H7 (cell line): ENCODE results near the gene COBL. TPM values are rescaled to one million over a fixed set of nuclear protein-coding genes. Genes with fewer than 3 reads are reported as not detected.
"Not testable (repeated sequence)": the region's sequence is repeated elsewhere in the genome, so short reads cannot be mapped to it uniquely, and the experiment has no call there.

Source experiments
- DNase-seq: peaks from one replicate; pipeline ENCODE4 v3.0.0; 2012
- H3K27me3 ChIP-seq: 2 replicates; pipeline ENCODE4 v1.6.0; 2011; ENCODE audit warnings: mild to moderate bottlenecking, low read length; ENCODE audit not compliant: control insufficient read depth, insufficient read depth
- H3K36me3 ChIP-seq: replicated peaks from 2 replicates; pipeline ENCODE4 v1.5.1; 2011; ENCODE audit warnings: low read length; ENCODE audit not compliant: control insufficient read depth, insufficient read depth
- H3K4me3 ChIP-seq: 2 replicates; pipeline ENCODE4 v1.5.1; 2011; ENCODE audit warnings: low read depth, mild to moderate bottlenecking, control low read depth, low read length, moderate library complexity; ENCODE audit not compliant: insufficient read depth
- total RNA-seq: library from RNA; depleted of rRNA; stranded (reverse); fragments of >200 nt; shearing (Covaris generic); gene quantifications from 2 replicates; pipeline ENCODE4 v1.2.3, GENCODE V29; 2014

COBL gene
- total RNA-seq, 1 experiment from 2014 or later = 4.6 TPM

GRCh38 chr7:51226063-51226755 is 90.4 kb downstream of the COBL start:
- Histone ChIP-seq H3K36me3 (no peaks in the 10 kb centered on the region), H3K27me3 (no peaks in the 10 kb centered on the region), H3K4me3 (no peak overlapping the region)
- no peak for DNase-seq

GRCh38 chr7:51224811-51225595 is 91.6 kb downstream of the COBL start:
- DNase-seq = peak; percentile 83
- no peak overlapping the region for H3K4me3 ChIP-seq

DNA sequence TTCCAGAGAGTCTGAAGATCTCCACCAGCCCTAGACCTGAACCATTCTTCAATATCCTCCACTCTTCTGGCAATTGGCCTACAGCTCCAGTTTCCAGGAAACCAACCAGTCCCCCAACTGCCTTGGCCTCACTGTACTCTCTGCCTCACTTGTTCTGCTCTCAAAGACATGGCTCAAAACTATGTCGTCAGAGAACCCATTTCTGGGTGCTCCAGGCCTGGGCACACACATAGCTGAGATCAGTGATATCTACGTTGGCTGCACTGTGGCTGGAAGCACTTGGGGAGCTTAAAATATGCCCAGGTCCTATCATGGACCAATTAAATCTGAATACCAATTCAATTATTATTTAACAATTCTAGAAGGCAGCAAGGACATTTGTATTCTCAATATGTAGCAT is 93.1 kb downstream of the COBL start:
- no peak for DNase-seq
- Histone ChIP-seq H3K27me3 (no peaks in the 10 kb centered on the region), H3K4me3 (no peak overlapping the region), H3K36me3 (no peaks in the 10 kb centered on the region)

More at GRCh38 chr7:51224811-51225595, 91.6 kb downstream of the COBL start:
- Histone ChIP-seq H3K27me3 (no peaks in the 10 kb centered on the region), H3K36me3 (no peaks in the 10 kb centered on the region)

- no peaks in the 10 kb centered on the region for H3K27me3 ChIP-seq
- no peak overlapping the region for H3K4me3 ChIP-seq
- H3K36me3 ChIP-seq = no peaks in the 10 kb centered on the region
- DNase-seq = no peak
Observed at GRCh38 chr7:51222916-51223315, 93.7 kb downstream of the COBL start.

DNA sequence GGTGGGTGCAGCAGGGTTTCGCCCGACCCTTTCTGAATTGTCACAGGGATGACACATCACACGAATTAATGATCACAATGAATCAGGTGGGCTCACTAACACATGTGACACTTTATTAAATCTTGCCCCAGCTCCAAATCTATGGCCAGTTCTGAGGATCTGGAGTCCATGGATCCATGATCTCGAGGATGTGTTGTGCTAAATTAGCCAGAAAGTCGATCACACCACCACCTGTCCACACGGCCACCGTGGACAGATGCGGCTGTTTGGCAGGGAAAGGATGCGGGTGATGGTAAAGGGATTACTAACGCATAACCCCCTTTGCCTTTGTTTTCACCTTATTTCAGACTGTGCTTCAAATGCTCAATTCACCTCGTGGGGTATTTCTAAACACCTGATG is 96.4 kb downstream of the COBL start:
- no peak for DNase-seq

DNA sequence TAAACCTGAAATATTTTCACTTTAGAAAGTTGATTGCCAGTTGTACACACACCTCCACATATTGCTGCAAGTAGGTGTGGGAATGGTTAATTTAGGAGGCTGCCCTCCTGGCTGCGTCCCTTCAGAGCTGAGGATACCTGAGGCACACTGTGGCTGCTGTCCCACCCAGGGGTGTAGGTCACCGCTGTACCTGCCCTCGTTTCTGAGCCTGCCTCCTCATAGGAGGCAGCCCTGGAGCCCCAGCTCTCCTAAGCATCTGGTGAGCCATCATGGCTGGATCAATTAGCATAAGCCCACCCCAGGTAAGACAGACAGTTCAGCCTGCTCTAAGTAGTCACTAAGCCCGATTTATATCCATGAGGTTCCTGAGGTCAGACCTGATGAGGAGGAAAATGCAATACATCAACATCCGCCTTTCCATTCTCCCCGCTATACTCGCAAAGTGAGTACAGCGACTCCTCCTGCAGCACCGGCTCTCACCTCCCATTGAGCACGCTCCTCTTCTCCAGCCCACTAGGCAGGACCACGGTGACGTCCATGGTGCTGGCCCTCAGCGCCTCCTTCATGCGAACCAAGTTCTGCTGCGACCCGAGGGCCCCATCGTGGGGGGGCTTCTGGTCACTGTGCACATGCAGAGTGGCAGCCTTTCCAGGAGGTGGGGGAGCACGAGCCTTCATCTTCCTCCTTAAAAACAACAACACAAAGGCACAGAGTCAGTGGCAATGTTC is 97.2 kb downstream of the COBL start:
- H3K36me3 ChIP-seq = no peaks in the 10 kb centered on the region; the same call in 1 of the 2 replicates
- no peak for DNase-seq
- H3K4me3 ChIP-seq = no peak overlapping the region
- H3K27me3 ChIP-seq = no peaks in the 10 kb centered on the region

More for the DNA sequence above, 96.4 kb downstream of the COBL start:
- Histone ChIP-seq H3K27me3 (no peaks in the 10 kb centered on the region), H3K36me3 (no peaks in the 10 kb centered on the region; the same call in 1 of the 2 replicates), H3K4me3 (no peak overlapping the region)

DNA sequence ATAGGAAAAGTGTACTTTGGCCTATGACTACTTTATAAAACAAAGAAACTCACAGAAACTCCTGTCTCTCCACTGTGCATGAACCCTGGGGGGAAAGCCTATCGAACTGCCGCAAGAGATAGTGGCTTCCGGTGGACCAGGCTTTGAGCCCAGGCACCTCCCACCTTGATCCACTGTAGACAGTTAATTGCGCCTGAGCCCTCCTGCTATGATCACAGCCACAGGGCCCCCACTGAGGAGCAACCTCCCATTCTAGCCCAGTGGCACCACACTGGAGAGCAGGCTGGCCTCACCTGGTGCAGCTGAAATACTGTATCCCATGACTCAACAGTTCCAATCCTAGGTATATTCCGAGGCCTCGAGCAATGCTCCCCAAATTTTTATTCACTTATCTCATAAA is 98.8 kb downstream of the COBL start:
- H3K36me3 ChIP-seq = no peaks in the 10 kb centered on the region; the same call in 1 of the 2 replicates
- no peak overlapping the region for H3K4me3 ChIP-seq
- no peaks in the 10 kb centered on the region for H3K27me3 ChIP-seq
- no peak for DNase-seq

DNA sequence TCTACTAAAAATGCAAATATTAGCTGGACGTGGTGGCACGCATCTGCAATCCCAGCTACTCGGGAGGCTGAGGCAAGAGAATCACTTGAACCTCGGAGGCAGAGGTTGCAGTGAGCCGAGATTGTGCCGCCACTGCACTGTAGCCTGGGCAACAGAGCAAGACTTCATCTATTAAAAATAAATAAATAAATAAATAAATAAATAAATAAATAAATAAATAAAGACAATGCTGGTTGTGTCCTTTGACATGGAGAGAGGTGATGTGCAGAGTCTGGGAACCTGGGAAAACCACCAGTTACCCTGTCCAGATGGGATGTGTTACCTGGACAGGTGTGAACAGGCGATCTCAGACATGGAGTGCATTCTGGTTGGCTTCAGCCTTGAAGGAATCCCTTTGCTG is 102.5 kb downstream of the COBL start:
- Histone ChIP-seq H3K27me3 (no peaks in the 10 kb centered on the region), H3K4me3 (no peak overlapping the region), H3K36me3 (no peaks in the 10 kb centered on the region; the same call in 1 of the 2 replicates)
- no peak for DNase-seq

DNA sequence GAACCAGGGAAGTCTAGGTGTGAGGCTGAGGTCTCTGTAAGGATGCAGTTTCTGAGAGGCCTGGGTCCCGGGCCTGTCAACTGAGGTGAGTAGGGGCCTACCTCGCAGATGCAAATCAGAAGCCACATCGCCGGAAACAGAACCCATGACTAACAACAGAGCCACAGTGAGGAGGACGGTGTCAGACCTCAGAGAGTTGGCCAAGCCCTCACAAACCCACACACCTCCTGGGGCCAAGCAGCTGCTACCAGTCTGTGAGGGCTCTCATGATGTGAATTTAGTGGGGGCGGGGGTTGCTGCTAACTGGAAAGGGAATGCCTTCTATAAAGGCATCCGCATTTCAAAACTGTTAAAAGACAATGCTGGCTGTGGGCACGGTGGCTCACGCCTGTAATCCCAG is 103.0 kb downstream of the COBL start:
- DNase-seq = no peak
- Histone ChIP-seq H3K4me3 (no peak overlapping the region), H3K36me3 (no peaks in the 10 kb centered on the region; the same call in 1 of the 2 replicates), H3K27me3 (no peaks in the 10 kb centered on the region)

GRCh38 chr7:51210766-51211165 is 105.8 kb downstream of the COBL start:
- no peaks in the 10 kb centered on the region for H3K27me3 ChIP-seq
- no peak for DNase-seq
- H3K4me3 ChIP-seq = no peak overlapping the region
- no peaks in the 10 kb centered on the region for H3K36me3 ChIP-seq

DNA sequence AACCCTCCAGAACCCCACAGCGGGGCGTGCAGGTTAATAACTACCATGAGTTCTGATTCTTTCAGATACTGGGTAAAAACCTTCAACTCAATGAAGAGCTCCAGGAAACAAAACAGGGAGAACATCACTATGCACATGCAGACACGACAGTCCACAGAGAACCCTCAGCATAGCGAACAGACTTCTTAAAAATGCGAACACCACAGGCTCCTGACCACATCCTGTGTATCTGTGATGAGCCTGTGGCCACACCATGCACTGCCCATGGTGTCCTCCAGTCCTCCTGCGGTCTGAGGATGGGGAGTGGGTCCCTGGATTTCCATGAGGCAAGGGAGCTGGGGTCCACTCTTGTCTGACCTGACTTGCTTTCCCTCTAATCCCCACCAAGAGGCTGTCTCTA is 107.2 kb downstream of the COBL start:
- Histone ChIP-seq H3K36me3 (no peaks in the 10 kb centered on the region), H3K27me3 (no peaks in the 10 kb centered on the region), H3K4me3 (no peak overlapping the region)
- DNase-seq = no peak

DNA sequence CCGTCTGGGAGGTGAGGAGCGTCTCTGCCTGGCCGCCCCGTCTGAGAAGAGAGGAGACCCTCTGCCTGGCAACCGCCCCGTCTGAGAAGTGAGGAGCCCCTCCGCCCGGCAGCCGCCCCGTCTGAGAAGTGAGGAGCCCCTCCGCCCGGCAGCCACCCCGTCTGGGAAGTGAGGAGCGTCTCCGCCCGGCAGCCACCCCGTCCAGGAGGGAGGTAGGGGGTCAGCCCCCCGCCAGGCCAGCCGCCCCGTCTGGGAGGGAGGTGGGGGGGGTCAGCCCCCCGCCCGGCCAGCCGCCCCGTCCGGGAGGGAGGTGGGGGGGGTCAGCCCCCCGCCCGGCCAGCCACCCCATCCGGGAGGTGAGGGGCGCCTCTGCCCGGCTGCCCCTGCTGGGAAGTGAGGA is 108.5 kb downstream of the COBL start:
- H3K4me3 ChIP-seq, H3K36me3 ChIP-seq, H3K27me3 ChIP-seq, DNase-seq: not testable (repeated sequence)

DNA sequence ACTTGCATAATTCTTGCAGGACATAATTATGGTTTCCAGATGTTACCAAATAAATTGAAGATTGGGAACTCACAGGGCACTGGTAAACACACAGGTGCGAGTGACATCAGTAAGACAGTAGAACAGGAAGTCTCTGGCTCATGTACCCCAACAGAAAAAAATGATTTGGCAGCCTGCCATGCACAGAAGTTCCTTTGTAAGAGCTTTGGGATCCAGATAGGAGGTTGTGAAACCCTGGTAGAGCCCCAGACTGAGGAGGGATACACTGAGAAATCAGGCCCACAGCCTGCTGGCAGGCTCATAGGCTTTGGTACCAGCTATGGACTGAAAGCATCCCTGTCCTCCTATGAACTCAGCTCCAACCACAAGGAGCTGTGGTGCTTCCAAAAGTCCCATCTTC is 118.0 kb downstream of the COBL start:
- Histone ChIP-seq H3K36me3 (no peaks in the 10 kb centered on the region), H3K4me3 (no peak overlapping the region), H3K27me3 (no peaks in the 10 kb centered on the region)
- DNase-seq = no peak

DNA sequence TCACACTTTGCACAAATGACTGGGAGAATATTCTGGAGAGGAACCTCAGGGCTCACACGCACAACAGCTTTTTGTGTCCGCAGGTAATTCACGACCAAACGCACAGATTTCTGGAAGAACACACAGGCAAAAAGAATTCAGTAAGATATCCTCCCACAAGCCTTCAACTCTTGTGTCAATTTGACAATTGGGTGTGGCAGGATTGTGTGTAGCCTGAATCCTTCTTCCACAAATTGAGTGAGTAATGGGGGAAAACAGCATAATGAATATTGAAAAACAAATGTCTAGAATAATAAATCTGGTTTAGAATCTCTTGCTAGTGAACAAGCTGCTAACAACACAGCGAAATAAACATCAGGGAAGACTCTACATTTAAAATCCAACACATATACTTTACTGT is 125.6 kb downstream of the COBL start:
- H3K27me3 ChIP-seq = no peaks in the 10 kb centered on the region
- DNase-seq = no peak
- H3K36me3 ChIP-seq = peaks cover 10% of the 10 kb centered on the region
- no peak overlapping the region for H3K4me3 ChIP-seq

DNA sequence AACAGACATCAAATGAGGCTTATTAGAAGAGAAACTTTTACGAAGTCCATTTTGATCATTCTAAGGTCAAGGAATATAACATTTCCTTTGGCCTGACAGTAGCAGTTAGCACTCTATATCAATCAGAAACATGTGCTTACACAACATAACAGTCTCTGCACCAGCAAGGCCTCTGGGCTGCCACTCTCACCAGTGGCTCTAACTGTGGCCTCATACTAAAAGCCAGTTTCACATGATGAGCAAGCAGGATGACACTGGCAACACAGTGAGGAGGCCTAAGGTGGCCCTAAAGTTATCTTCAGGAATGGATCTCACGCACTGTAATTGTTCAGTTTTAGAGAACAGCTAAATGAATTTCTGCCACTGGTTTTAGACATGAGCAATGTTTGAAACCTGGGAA is 126.8 kb downstream of the COBL start:
- H3K36me3 ChIP-seq = peaks cover 11% of the 10 kb centered on the region
- no peaks in the 10 kb centered on the region for H3K27me3 ChIP-seq
- no peak for DNase-seq
- H3K4me3 ChIP-seq = no peak overlapping the region
